ENCODE data around the gene CLEC4D.

GRCh38 chr12:8546591-8546990, 33.3 kb downstream of the CLEC4D start:
- TF ChIP-seq CTCF (IDR thresholded peaks at IDR 0.05; ENCODE audit: poor library complexity, severe bottlenecking): no peak
- no peak for TF ChIP-seq TAF1 (IDR thresholded peaks at IDR 0.05; ENCODE audit: low read depth)
- TF ChIP-seq SMC3 (conservative IDR thresholded peaks at IDR 0.05; ENCODE audit: poor library complexity): no peak
- TF ChIP-seq REST (IDR thresholded peaks at IDR 0.05; ENCODE audit: borderline replicate concordance): no peak
- TF ChIP-seq EZH2 (IDR thresholded peaks at IDR 0.05; ENCODE audit: borderline replicate concordance, insufficient read depth, low read length, poor library complexity, severe bottlenecking): no peak
- TF ChIP-seq POLR2AphosphoS5 (IDR thresholded peaks at IDR 0.05): no peak
- no peak for TF ChIP-seq EP300 (conservative IDR thresholded peaks at IDR 0.05; ENCODE audit: poor library complexity, severe bottlenecking)
- TF ChIP-seq RAD21 (conservative IDR thresholded peaks at IDR 0.05): no peak
